Epidermal melanocyte (primary cell): ENCODE data around the gene ATP5F1D.

Experiments
- DNase-seq: peaks from one replicate; pipeline ENCODE4 v3.0.0; 2011; ENCODE audit warnings: low spot score; ENCODE audit not compliant: insufficient read length

Gene ATP5F1D

DNA sequence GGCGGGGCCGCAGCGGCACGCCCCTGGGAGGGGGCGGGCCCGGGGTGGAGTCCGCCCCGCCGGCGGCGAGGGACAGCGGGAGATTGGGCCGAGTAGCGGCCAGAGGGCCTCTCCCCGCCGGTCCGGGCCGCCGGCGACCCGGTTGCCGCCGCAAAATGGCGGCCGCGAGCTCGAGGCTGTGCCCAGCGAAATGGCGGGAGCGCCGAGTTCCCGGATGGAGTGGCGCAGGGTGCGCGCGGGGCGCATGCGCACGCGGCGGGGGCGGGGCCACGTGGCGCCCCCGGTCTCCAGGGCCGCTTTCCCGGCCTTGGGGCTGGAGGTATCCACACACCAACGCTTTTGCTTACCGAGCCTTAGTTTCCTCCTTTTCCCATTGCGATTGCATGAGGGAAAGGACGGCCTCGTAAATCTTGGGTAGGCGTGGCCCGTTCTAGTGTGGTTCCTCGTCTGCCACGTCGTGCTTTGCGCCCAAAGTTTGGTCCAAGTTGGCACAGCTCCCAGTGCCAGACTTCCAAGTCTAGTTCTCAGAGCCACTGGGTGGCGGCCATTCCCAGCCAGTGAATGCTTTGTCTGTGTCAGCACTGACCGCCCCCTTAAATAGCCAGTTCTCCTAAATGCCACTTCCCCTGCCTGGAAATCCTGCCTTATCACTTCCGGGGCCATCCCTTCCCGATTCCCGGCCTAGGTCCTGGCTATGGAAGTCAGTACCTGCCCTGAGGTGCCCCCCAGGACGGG is 28.1 kb downstream of the ATP5F1D start:
- DNase-seq: peak; percentile 94

DNA sequence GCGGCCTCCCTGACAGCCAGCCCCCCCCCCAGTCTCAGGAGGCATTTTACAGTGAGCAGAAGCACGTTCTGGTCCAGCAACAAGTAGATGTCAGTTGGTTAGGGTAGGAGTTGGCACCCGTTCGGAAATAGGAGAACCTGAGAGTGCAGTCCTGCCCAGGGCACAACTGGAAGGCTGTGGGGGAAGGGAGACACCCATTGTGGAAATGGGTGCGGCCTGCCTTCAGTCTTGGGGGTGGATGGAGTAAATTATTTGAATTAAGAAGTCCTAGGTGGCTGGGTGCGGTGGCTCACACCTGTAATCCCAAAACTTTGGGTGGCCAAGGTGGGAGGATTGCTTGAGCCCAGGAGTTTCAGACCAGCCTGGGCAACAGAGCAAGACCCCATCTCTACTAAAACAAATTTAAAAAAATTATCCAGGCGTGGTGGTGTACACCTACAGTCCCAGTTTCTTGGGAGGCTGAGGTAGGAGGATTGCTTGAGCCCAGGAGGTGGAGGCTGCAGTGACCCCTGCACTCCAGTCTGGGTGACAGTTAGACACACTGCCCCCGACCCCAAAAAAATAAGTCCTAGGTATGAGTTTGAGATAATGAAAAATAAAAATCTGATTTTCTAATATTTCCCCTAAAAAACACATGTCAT is 28.8 kb downstream of the ATP5F1D start:
- no peak for DNase-seq

DNA sequence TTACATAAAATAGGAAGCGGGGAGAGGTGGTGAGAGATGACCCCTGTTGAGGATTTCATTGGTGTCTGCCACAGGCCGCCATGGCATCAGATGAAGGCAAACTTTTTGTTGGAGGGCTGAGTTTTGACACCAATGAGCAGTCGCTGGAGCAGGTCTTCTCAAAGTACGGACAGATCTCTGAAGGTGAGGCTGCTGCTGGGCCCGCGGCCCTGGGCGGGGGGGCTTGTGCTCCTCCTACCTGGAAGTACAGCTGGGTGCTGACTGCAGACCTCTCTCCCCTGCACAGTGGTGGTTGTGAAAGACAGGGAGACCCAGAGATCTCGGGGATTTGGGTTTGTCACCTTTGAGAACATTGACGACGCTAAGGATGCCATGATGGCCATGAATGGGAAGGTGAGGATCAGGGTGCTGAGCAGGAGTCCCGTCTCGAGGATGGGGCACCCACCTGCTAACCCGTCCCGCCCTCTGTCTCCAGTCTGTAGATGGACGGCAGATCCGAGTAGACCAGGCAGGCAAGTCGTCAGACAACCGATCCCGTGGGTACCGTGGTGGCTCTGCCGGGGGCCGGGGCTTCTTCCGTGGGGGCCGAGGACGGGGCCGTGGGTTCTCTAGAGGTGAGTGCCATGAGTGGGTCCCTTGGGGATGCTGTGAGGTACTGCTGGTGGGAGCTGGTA is 29.4 kb downstream of the ATP5F1D start:
- DNase-seq: no peak

DNA sequence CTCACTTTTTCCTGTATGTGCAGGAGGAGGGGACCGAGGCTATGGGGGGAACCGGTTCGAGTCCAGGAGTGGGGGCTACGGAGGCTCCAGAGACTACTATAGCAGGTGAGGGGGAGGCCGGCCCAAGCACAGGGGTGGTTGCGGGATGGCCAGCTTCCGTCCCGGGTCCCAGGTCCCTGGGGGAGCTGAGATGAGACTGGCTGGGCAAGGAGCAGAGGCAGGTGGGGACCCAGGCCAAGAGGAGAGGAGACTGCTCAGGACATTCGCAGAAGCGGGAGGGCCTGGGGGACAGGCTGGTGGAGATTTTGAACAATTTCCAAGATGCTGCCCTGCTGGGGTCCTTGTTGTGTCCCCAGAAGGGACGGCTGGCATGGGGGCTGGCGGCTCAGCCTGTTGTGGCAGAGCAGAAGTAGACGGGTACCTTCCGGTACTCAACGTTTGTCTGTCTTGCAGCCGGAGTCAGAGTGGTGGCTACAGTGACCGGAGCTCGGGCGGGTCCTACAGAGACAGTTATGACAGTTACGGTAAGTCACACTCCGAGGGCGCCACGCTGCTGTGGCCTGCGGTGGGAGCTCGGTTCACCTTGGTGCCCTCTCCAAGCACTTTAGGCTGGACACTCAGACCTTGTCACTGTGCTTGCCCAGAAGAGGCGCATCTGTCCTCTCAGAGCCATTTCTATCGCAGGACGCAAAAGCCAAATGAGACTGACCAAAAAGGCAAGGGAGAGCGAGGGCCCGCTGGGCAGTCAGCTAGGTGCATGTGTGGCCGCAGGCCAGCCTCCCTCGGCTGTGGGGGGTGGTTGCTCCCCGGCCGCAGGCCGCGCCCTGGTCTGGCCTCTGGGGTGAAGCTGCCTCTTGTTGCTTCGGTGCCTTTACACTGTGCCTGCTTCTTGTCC is 30.2 kb downstream of the ATP5F1D start:
- no peak for DNase-seq

DNA sequence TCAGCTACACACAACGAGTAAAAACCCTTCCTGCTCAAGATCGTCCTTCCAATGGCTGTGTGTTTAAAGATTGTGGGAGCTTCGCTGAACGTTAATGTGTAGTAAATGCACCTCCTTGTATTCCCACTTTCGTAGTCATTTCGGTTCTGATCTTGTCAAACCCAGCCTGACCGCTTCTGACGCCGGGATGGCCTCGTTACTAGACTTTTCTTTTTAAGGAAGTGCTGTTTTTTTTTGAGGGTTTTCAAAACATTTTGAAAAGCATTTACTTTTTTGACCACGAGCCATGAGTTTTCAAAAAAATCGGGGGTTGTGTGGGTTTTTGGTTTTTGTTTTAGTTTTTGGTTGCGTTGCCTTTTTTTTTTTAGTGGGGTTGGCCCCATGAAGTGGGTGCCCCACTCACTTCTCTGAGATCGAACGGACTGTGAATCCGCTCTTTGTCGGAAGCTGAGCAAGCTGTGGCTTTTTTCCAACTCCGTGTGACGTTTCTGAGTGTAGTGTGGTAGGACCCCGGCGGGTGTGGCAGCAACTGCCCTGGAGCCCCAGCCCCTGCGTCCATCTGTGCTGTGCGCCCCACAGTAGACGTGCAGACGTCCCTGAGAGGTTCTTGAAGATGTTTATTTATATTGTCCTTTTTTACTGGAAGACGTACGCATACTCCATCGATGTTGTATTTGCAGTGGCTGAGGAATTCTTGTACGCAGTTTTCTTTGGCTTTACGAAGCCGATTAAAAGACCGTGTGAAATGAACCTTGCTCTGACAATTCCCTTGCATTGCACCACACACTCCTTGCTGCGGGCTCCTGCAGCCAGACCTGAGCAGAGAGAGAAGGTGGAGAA is 31.1 kb downstream of the ATP5F1D start:
- DNase-seq: no peak

DNA sequence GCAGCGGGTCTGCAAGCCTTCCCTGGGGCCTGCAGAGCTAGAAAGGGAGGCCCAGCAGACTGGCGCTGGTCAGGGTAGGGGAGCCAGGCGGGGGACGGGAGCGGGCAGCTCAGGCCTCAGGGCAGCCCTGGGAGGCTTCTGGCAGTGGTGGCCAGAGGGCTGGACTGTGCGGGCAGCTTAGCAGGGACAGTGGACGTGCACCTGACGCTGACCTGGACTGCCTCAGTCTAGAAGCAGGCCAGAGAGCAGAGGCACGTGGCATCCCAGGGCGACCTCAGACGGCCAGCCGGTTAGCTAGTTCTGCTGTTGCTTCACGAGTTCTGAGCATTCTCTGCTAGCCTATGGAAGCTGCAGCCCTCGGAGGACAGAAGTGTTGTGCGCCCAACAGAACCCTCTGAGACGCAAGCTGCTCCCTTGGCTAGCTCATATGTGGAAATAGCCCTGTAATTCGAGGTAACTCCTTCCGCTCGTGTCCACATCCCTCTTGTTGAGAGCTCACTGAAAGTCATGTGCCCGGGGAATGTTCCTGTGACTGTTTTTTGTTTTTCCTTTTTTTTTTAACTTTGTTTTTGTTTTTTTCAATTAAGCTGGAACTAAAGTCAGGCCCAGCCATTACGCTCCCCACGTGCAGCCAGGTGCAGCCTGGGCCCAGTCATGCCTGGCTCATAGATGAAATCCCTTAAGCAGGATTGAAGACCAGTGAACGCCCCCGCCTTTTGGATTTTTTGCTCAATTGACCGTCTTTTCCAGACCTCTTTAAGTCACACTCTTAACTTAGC is 31.9 kb downstream of the ATP5F1D start:
- DNase-seq: no peak

DNA sequence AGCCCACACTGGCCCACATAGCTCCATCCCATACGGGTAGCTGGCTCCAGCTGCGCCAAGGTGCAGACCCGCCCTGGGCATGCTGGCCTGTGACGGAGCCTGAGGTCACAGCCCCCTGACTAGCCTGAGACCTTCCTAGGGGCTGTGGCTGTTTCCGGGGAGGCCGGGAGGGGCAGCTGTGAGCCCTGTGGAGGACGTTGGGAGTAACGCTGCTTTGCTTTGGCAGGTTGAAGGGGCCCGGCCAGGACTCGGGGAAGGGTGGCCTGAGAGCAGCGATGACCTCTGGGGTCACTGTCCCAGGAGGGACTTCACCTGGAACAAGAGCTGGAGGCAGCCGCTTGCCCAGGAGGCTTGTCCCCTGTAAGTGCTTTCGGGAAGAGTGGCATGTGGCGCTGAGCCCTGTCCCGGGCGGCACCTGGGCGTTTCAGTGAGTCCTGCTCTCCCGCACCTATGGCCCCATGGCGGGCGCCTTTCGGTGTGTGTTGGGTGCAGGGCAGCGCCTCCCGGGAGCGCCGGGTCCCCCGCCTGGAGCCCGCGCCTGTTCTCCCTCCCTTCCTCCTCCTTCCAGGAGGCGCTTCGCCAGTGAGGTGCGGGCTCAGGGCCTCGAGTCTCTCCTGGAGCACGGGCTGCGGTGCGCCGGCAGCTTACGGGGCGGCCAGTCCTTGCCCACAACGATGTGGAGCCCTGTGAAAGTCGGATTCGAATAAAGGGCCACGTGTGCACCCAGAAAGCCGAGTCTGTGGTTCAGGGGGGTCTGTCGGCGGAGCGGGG is 32.7 kb downstream of the ATP5F1D start:
- no peak for DNase-seq

DNA sequence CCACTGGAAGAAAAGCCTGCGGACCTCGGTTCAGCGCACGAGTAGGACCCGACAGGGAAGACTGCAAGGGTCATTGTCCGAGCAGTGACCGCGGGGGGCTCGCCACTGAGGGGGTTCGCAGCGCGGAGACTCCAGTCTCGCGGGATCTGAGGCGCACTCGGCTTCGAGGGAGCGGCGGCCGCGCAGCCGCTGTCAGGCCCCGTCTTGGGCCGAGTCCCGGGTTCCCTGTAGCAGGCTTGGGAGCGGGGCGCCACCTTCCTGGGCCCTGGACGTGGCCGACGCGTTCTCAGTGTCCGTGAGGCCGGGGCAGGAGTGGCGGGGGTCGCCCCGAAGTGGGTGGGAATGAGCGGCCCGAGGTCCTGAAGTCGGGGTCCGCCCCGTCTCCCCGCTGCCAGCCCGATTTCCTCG is 33.3 kb downstream of the ATP5F1D start:
- no peak for DNase-seq

DNA sequence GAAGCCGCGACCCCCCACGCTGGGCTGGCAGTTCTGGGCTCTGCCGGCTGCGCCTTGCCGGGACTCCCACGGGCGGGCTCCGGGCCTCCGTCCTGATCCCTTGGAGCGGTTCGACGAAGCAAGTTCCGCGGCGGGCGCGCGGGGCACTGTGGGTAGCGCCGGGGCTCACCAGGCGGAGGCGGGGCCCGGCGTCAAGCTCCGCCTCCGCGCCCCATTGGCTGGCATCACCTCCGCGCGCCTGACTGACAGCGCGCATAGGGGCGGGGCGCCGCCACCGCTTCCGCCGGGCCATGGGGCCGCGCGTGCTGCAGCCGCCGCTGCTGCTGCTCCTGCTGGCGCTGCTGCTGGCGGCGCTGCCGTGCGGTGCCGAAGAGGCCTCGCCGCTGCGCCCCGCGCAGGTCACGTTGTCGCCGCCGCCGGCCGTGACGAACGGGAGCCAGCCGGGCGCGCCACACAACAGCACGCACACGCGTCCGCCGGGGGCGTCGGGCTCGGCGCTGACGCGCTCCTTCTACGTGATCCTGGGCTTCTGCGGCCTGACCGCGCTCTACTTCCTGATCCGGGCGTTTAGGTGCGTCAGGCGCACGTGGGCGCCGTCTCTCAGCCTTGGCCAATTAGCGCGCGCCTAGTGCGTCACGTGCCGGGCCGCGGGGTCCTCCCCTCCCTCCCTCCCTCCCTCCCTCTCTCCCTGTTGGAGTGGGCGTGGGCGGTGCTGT is 33.9 kb downstream of the ATP5F1D start, which contains the start of gene FAM174C:
TSS of gene FAM174C (plus strand) at position 271 of the 716 bp plus-strand sequence. CDS start at position 291, 20 bp downstream.
- DNase-seq: peak; percentile 99

DNA sequence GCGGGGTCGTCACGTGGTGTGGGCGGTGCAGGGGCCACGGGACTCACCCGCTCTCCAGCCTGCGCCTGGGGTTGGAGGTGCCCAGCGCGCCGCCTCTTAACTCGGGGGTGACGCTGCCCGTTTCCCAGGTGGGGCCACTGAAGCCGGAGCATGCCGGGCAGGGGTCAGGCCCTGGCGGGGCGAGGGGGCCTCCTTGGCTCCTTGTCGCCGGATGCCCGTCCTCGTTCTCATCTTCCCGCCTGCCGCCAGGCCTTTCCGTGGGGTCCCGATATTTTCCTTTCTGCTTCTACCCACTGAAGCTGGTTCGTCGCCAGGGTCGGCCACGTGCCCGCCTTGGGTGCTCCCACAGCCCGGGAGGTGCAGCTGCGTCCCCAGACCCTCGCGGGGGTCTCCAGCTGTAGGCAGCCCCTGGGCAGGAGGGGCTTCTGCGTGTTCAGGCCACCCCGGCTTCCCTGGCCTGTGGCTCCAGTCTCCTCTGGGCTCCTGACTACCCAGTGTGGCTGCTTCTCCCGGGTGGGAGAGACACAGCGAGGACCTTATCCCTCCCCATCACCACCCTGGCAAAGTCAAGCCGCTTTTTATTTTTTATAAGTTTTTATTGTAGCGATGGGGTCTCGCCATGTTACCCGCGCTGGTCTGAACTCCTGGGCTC is 34.6 kb downstream of the ATP5F1D start:
- DNase-seq: no peak

DNA sequence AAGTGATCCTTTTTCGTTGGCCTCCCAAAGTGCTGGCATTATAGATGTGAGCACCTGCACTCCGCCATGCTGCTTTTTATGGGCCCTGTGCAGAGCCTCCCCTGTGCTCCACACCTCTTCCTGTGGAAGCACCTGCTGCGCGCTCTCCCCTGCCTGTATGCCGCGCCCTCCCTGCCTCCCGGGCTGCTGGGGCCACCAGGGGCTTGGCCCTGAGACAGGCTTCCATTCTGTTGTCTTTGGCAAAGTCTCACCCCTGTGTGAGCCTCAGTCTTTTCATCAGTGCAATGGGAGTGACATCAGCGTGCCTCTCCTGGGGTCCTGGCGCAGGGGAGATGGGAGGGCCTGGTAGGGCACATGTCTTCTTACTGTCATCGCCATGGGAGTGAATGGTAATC is 35.1 kb downstream of the ATP5F1D start:
- DNase-seq: no peak

DNA sequence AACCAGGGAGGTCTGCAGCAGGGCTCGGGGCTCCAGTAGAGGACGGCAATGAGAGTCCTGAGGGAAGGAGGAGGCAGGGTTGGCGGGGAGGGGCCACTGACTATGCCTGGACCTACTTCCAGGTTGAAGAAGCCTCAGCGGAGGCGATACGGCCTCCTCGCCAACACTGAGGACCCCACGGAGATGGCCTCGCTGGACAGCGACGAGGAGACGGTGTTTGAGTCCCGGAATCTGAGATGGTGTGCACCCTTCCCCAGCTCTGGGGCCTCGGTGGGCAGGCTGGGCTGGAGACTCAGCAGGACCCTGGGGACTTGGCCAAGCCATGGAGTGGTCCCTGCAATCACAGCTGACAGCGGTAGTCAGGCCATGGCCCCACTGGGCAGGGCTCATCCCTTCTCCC is 35.5 kb downstream of the ATP5F1D start:
- no peak for DNase-seq

DNA sequence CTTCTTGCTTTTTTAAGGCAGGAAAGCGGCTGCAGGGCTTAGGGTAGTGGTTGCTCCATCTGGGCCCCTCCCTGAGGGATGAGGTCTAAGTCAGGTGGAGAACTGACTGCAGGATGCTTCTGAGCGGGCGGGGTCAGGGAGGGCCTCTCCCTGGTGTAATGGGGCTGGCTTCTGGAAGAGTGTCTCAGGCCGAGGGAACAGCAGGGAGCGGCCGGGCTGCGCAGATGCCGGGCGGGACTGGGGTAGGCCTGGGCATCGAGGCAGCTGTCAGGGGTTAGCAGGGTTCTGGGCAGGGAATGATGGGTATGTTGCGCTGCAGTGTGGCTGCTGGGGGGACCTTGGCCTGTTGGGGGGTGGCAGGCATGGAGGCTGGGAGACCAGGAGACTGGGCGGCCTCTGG is 36.5 kb downstream of the ATP5F1D start:
- no peak for DNase-seq

DNA sequence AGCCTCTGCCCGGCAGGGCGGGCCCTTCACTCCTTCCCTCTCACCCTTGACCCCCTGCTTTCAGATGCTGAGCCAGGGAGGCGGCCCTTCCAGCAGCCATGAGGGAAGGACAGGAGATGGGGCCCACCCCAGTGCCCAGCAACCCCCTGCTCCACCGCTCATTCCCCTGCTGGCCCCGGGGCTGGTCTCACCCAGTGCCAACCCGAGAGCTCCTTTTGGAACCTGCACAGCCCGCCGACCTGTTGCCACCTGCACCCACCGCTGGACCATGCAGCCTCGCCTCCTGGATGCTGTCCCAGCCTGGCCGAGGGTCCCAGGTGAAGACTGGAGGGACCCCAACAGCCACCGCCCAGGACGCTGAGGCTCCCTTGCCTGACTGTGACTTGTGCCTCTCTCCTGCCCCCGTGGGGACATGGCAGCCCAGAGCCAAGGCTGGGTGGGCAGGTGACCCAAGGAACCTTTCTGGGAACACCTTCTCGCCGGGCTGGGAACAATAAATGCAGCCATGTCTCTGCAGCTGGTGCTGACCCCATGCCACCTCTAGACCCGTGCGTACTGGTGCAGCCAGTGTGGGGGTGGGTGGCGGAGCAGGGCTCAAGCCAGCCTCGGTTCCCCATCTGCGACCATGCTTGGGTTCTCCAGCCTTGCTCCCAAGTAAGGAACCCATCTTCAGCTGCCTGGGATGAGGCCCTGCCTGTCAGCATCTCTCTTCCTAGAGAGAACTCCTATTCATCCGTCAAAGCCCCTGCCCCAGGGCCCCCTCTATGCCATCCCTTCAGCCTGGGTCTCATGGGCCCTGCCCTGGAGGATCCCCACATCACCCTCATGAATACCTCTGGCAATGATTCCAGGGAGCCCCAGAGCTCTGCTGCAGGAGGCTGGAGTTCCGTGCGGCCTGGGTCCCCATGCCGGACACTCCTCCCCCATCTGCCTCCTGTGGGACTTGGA is 37.4 kb downstream of the ATP5F1D start:
- DNase-seq: no peak

DNA sequence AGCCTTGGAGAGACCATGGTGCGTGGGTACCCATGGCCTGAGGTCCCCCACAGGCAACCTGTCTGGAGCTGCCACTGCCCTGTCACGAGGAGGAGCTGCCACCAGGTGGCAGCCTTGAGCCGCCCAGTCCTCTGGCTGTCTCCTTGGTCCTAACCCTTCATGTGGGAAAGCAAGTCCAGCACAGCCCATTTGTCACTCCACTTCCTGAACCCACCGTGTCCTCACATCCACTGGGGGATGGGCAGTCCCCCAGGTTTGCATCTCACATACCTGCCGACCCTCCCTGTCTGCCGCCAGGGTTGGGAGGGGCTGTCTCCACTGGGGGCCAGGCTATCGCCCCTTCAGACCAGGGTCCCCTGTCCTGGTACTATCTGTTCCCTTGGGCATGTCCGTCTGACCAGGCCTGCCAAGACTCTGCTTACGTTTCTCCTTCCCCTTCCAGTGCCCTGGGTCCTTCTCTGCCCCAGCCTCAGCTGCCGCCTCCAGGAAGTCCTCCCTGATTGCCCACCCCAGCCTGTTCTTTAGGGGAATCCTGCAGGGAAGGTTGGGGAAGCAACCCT is 38.3 kb downstream of the ATP5F1D start:
- peak; percentile 97 for DNase-seq
